ENCODE measurements around the gene INPP5D.
"Not testable (repeated sequence)": the region's sequence is repeated elsewhere in the genome, so short reads cannot be mapped to it uniquely, and the experiment has no call there.

Gene INPP5D

DNA sequence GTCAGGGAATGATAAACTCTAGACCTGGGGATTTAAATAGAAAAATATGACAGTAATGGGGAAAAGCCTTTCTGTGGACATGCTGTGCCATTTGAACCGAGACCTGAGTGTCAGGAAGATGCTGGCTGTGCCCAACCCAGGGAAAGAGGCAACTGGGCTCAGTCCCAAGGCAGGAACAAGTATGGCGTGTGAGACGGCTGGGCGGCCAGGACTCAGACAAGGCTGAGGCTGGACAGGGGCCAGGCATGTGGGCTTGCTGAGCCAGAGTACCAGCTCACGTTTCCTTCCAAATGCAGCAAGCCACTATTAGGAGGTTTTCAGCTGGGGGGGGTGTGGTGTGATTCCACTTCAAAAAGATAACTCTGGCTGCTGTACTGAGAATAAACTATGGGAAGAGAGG, 92.4 kb downstream of the INPP5D start:
- Histone ChIP-seq H3K27ac (ENCODE audit: low read length) (no peak overlapping the region), H3K4me3 (ENCODE audit: low read depth in 1 of 2, low read length in 2 of 2) (no peak overlapping the region), H3K36me3 (ENCODE audit: insufficient read depth, low read length) (peaks cover 57% of the 10 kb centered on the region), H3K9ac (ENCODE audit: low read depth, low read length) (no peak overlapping the region), H3K4me2 (ENCODE audit: insufficient read depth, low read length) (no peak overlapping the region), H3K9me3 (ENCODE audit: insufficient read depth, low read length, severe bottlenecking) (no peaks in the 10 kb centered on the region), H3K4me1 (ENCODE audit: insufficient read depth, low read length) (no peaks in the 10 kb centered on the region), H2AFZ (ENCODE audit: low read depth, low read length) (no peak overlapping the region), H3K27me3 (ENCODE audit: insufficient read depth, low read length, poor library complexity) (no peaks in the 10 kb centered on the region), H4K20me1 (ENCODE audit: insufficient read depth, low read length) (no peaks in the 10 kb centered on the region), H3K79me2 (ENCODE audit: insufficient read depth, low read length) (no peaks in the 10 kb centered on the region)
- TF ChIP-seq, protein P1, sequence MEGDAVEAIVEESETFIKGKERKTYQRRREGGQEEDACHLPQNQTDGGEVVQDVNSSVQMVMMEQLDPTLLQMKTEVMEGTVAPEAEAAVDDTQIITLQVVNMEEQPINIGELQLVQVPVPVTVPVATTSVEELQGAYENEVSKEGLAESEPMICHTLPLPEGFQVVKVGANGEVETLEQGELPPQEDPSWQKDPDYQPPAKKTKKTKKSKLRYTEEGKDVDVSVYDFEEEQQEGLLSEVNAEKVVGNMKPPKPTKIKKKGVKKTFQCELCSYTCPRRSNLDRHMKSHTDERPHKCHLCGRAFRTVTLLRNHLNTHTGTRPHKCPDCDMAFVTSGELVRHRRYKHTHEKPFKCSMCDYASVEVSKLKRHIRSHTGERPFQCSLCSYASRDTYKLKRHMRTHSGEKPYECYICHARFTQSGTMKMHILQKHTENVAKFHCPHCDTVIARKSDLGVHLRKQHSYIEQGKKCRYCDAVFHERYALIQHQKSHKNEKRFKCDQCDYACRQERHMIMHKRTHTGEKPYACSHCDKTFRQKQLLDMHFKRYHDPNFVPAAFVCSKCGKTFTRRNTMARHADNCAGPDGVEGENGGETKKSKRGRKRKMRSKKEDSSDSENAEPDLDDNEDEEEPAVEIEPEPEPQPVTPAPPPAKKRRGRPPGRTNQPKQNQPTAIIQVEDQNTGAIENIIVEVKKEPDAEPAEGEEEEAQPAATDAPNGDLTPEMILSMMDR (IDR thresholded peaks at IDR 0.05; ENCODE audit: borderline replicate concordance, extremely low read depth, low read length, poor library complexity, severe bottlenecking) = no peak
- TF ChIP-seq EZH2 (IDR thresholded peaks at IDR 0.05; ENCODE audit: borderline replicate concordance, low read depth, low read length, severe bottlenecking) = no peak
- no peak for DNase-seq
- ATAC-seq (ENCODE audit: insufficient read depth, low read depth) = no peak

DNA sequence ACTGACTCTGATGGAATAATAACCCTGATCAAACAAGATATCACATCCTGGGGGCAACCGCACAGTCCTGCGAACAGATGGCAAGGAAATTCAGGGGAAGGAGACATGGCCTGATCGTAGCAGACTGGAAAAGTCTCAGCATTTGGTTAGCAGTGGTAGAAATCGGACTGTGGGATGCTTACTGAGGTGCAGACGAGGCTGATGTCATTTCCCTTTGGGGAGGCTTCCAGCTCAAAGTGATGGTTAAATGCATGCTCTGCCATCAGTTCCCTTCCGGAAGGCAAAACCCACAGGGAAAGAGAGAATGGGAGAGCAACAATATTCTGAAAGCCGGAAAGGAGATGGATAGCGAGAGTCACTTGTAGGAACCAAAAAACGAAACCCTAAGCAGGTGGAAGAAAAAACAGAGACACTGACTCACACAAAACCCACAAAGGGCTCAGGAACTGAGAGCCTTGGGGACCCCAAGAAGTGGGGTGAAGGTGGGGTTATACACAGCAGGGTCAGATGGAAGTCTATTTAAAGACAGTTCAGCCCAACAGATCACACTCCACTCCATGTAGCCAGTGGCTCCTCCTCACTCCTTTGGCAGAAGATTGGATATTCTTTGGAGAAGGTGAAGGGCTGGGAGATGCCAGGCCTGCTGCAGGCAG, 93.1 kb downstream of the INPP5D start:
- Histone ChIP-seq H3K79me2 (ENCODE audit: insufficient read depth, low read length) (no peaks in the 10 kb centered on the region), H3K4me1 (ENCODE audit: insufficient read depth, low read length) (no peaks in the 10 kb centered on the region), H3K9ac (ENCODE audit: low read depth, low read length) (no peak overlapping the region), H3K36me3 (ENCODE audit: insufficient read depth, low read length) (peaks cover 51% of the 10 kb centered on the region), H3K4me3 (ENCODE audit: low read depth in 1 of 2, low read length in 2 of 2) (no peak overlapping the region), H3K9me3 (ENCODE audit: insufficient read depth, low read length, severe bottlenecking) (no peaks in the 10 kb centered on the region), H3K27me3 (ENCODE audit: insufficient read depth, low read length, poor library complexity) (no peaks in the 10 kb centered on the region), H4K20me1 (ENCODE audit: insufficient read depth, low read length) (no peaks in the 10 kb centered on the region), H3K27ac (ENCODE audit: low read length) (no peak overlapping the region), H3K4me2 (ENCODE audit: insufficient read depth, low read length) (no peak overlapping the region), H2AFZ (ENCODE audit: low read depth, low read length) (no peak overlapping the region)
- ATAC-seq (ENCODE audit: insufficient read depth, low read depth) = no peak
- TF ChIP-seq, protein P1 (IDR thresholded peaks at IDR 0.05; ENCODE audit: borderline replicate concordance, extremely low read depth, low read length, poor library complexity, severe bottlenecking) = no peak
- no peak for TF ChIP-seq EZH2 (IDR thresholded peaks at IDR 0.05; ENCODE audit: borderline replicate concordance, low read depth, low read length, severe bottlenecking)
- DNase-seq = no peak

- no peak overlapping the region for H3K4me3 ChIP-seq (ENCODE audit: low read depth in 1 of 2, low read length in 2 of 2)
- H4K20me1 ChIP-seq (ENCODE audit: insufficient read depth, low read length) = no peaks in the 10 kb centered on the region
- DNase-seq = no peak
- H3K36me3 ChIP-seq (ENCODE audit: insufficient read depth, low read length) = peaks cover 45% of the 10 kb centered on the region
- no peak for ATAC-seq (ENCODE audit: insufficient read depth, low read depth)
- H2AFZ ChIP-seq (ENCODE audit: low read depth, low read length) = no peak overlapping the region
- no peak overlapping the region for H3K9ac ChIP-seq (ENCODE audit: low read depth, low read length)
- H3K79me2 ChIP-seq (ENCODE audit: insufficient read depth, low read length) = no peaks in the 10 kb centered on the region
- no peaks in the 10 kb centered on the region for H3K4me1 ChIP-seq (ENCODE audit: insufficient read depth, low read length)
- TF ChIP-seq EZH2 (IDR thresholded peaks at IDR 0.05; ENCODE audit: borderline replicate concordance, low read depth, low read length, severe bottlenecking) = no peak
- no peak overlapping the region for H3K4me2 ChIP-seq (ENCODE audit: insufficient read depth, low read length)
- no peaks in the 10 kb centered on the region for H3K27me3 ChIP-seq (ENCODE audit: insufficient read depth, low read length, poor library complexity)
- H3K27ac ChIP-seq (ENCODE audit: low read length) = no peak overlapping the region
- no peaks in the 10 kb centered on the region for H3K9me3 ChIP-seq (ENCODE audit: insufficient read depth, low read length, severe bottlenecking)
Observed at GRCh38 chr2:233156001-233156400, 95.9 kb downstream of the INPP5D start.

DNA sequence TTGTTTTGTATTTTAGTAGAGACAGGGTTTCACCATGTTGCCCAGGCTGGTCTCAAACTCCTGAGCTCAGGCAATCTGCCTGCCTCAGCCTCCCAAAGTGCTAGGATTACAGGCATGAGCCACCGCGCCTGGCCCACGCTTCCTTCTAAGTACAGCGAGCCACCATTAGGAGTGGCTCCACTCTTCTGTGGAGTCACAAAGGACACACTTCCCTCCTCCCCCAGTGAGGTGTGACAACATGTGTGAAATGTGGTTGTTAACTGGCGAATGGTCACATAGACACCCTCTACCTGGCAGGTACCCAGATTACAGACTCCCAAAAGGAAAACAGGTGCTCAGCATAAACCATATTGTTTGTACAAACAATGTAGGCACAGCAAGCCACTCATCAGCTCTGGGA, 96.3 kb downstream of the INPP5D start:
- not testable (repeated sequence) for H3K79me2 ChIP-seq (ENCODE audit: insufficient read depth, low read length); H3K4me2 ChIP-seq (ENCODE audit: insufficient read depth, low read length); DNase-seq; ATAC-seq (ENCODE audit: insufficient read depth, low read depth); H3K9ac ChIP-seq (ENCODE audit: low read depth, low read length); H3K27ac ChIP-seq (ENCODE audit: low read length); H3K9me3 ChIP-seq (ENCODE audit: insufficient read depth, low read length, severe bottlenecking); H3K4me3 ChIP-seq (ENCODE audit: low read depth in 1 of 2, low read length in 2 of 2); H2AFZ ChIP-seq (ENCODE audit: low read depth, low read length); H3K27me3 ChIP-seq (ENCODE audit: insufficient read depth, low read length, poor library complexity); H3K4me1 ChIP-seq (ENCODE audit: insufficient read depth, low read length); H4K20me1 ChIP-seq (ENCODE audit: insufficient read depth, low read length)
- H3K36me3 ChIP-seq (ENCODE audit: insufficient read depth, low read length) = peaks cover 44% of the 10 kb centered on the region
